Measurements from ENCODE around the gene TPGS1. TPM values are rescaled to one million over a fixed set of nuclear protein-coding genes. Genes with fewer than 3 reads are reported as not detected.

The TPGS1 gene
- total and polyA plus RNA-seq, 12 donors, result 7.1 to 22.2 (median 10.2) TPM

DNA sequence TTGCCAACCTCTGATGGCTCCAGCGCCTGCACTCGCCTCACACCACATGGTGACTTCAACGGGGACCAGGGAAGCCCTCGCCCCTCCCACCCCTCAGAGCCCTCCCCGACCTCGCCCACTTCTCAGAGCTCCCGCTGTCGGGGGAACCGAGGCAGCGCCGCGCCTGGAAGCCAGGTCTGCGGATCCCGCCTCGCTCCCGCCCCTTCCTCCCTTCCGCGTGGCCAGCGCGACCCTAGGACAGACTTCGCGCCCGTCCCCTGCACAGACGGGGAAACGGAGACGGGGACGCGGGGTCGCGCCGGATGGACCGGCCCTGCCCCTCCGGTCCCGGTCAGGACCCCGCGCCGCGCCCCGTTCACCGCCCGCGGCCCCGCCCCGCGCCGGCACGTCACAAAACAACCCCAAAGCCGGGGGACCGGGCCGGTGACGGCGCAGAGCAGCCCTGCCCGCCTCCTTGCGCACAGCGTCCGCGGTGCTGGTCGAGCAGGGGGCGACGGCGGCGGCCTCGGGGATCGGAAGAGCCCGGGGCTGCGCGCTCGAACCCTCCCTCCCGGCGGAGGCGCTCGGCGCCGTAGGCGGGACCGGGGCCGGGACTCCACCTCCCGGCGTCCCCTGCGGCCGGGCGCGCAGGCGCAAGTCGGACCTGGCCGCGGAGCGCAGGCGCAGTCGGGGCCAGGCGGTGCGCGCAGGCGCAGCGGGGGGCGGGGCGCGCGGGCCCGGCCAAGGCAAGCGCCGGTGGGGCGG is 23.9 kb downstream of the TPGS1 start:
- WGBS, 2 donors, result 0% methylated on average over 65 to 98 of the region's 103 CpGs

DNA sequence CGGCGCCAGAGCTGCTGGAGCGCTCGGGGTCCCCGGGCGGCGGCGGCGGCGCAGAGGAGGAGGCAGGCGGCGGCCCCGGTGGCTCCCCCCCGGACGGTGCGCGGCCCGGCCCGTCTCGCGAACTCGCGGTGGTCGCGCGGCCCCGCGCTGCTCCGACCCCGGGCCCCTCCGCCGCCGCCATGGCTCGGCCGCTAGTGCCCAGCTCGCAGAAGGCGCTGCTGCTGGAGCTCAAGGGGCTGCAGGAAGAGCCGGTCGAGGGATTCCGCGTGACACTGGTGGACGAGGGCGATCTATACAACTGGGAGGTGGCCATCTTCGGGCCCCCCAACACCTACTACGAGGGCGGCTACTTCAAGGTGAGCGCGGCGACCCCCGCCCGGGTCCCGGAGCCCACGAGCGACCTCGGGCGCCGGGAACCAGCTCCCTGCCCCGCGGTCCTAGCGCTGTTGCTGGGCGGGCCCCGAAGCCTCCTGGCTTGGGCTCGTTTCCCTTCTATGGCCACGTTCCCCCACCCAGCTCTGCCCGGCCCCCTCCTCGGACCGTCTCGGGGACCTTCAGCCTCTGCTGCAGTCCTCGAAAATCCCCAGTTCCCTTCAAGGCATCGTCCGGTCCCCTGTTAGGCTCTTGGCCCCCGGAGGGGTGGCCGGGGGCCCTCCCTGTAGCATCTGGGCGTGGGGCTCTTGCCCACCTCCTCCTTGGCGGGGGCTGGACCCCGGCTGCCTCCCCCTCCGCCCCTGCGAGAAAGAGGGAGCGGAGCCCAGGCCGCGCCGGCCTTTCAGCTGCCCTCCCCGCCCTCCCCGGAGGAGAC is 24.7 kb downstream of the TPGS1 start, which contains the start of gene CDC34:
Gene CDC34 (plus strand): TSS at position 8 of the 808 bp plus-strand sequence. CDS start 172 bp downstream, at position 180.
- peak within 1 kb of the TSS; percentile 95 to 100 (median 99) for H3K27ac ChIP-seq
- DNase-seq, result no peak
- no peaks in the 10 kb centered on the region for H3K9me3 ChIP-seq
- peaks cover 0 to 8% (median 0%) of the 10 kb centered on the region in 7 donors for H3K27me3 ChIP-seq
- peaks cover 16 to 44% (median 35%) of the 10 kb centered on the region in 9 donors for H3K4me1 ChIP-seq
- TF ChIP-seq, protein P1, sequence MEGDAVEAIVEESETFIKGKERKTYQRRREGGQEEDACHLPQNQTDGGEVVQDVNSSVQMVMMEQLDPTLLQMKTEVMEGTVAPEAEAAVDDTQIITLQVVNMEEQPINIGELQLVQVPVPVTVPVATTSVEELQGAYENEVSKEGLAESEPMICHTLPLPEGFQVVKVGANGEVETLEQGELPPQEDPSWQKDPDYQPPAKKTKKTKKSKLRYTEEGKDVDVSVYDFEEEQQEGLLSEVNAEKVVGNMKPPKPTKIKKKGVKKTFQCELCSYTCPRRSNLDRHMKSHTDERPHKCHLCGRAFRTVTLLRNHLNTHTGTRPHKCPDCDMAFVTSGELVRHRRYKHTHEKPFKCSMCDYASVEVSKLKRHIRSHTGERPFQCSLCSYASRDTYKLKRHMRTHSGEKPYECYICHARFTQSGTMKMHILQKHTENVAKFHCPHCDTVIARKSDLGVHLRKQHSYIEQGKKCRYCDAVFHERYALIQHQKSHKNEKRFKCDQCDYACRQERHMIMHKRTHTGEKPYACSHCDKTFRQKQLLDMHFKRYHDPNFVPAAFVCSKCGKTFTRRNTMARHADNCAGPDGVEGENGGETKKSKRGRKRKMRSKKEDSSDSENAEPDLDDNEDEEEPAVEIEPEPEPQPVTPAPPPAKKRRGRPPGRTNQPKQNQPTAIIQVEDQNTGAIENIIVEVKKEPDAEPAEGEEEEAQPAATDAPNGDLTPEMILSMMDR (IDR thresholded peaks at IDR 0.05), result no peak
- peak within 1 kb of the TSS; percentile 83 to 100 (median 98) for H3K4me3 ChIP-seq
- intact Hi-C loops (cut with DNase I), result loop anchor here in 4 of 10 donors (2.0 to 10.0 kb wide), 5 partner anchors 25 to 103 kb away; partner anchors contain the start of genes BSG (in 3 of the 4), POLRMT (in 2 of the 4), FGF22 (in 1 of the 4) and TPGS1 (in 1 of the 4)
- ATAC-seq, result peak in 7 of 8 donors; percentile 1 to 24 (median 3)
- peaks cover 0 to 20% (median 15%) of the 10 kb centered on the region in 9 donors for H3K36me3 ChIP-seq
- WGBS, 2 donors, result 0 to 1% methylated on average over 65 to 72 of the region's 84 CpGs

More for the DNA sequence above, 23.9 kb downstream of the TPGS1 start:
- Histone ChIP-seq H3K4me1 (peaks cover 16 to 39% (median 35%) of the 10 kb centered on the region in 9 donors), H3K9me3 (no peaks in the 10 kb centered on the region), H3K4me3 (peak overlapping the region; percentile 76 to 100 (median 93)), H3K36me3 (peaks cover 0 to 12% (median 7%) of the 10 kb centered on the region in 9 donors), H3K27ac (peak overlapping the region; percentile 95 to 100 (median 98)), H3K27me3 (peaks cover 0 to 8% (median 0%) of the 10 kb centered on the region in 7 donors)
- intact Hi-C loops (cut with DNase I), result loop anchor here in 3 of 10 donors (2.0 to 10.0 kb wide), 4 partner anchors 24 to 104 kb away; partner anchors contain the start of genes POLRMT (in 2 of the 3), BSG (in 1 of the 3), FGF22 (in 1 of the 3) and TPGS1 (in 1 of the 3)
- peak; percentile 78 to 89 for DNase-seq
- peak; percentile 46 to 89 (median 74) for ATAC-seq
- TF ChIP-seq, protein P1 (IDR thresholded peaks at IDR 0.05), result peak in 2 of 9 donors; percentile 9 to 25

DNA sequence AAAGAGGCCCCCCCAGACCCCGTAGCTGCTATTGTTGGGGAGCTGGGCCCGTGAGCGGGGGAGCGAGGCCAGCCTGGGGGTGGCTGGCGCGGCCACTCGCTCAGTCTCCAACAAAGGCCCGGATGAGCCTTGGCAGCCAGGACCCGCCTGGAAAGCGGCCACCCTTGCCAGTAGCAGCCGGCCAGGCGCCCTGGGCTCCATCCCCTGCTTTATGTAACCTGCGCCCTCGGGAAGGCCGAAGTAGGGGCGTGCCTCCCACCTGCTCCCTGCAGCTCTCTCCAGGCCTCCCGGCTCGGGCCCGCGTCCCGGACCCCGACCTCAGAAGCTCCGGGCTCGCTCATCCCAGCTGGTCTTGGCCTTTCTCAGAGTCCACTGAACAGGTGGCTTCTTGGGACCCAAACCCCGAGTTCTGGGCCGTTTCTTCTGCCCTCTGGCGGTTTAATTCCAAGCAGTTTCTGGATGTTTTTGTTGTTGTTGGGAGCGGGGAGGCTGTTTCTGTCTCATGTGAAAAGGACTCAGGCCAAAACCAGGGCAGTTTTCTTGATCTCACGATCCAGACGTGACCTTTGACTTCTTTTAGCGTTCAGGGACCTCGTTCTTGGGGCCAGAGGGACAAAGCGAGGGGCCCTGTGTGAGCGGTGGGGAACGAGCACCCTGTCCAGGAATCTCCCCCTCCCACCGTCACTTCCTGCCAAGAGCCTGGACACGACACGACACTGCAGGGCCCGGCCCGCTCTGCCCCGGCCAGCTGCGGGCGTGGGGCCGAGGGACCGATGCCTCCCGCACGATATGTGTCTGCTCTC is 25.5 kb downstream of the TPGS1 start:
- peak; percentile 37 to 77 (median 72) for ATAC-seq
- 0 to 1% methylated on average over 47 of the region's 47 CpGs for WGBS, 2 donors
- intact Hi-C loops (cut with DNase I), result loop anchor here in 4 of 10 donors (2.0 to 10.0 kb wide), 4 partner anchors 40 to 102 kb away; partner anchors contain the start of genes BSG (in 3 of the 4), POLRMT (in 2 of the 4) and FGF22 (in 1 of the 4)
- TF ChIP-seq, protein P1 (IDR thresholded peaks at IDR 0.05), result peak; percentile 15 to 68 (median 46)
- Histone ChIP-seq H3K4me3 (peak overlapping the region; percentile 83 to 100 (median 98)), H3K9me3 (no peaks in the 10 kb centered on the region), H3K36me3 (peaks cover 0 to 28% (median 21%) of the 10 kb centered on the region in 9 donors), H3K4me1 (peaks cover 16 to 44% (median 35%) of the 10 kb centered on the region in 9 donors), H3K27me3 (peaks cover 0 to 2% (median 0%) of the 10 kb centered on the region in 7 donors), H3K27ac (peak overlapping the region; percentile 94 to 100 (median 98))
- peak; percentile 85 for DNase-seq

All from heart right ventricle (tissue), 16 donors.